ENCODE data around the gene BRINP3.

The BRINP3 gene

DNA sequence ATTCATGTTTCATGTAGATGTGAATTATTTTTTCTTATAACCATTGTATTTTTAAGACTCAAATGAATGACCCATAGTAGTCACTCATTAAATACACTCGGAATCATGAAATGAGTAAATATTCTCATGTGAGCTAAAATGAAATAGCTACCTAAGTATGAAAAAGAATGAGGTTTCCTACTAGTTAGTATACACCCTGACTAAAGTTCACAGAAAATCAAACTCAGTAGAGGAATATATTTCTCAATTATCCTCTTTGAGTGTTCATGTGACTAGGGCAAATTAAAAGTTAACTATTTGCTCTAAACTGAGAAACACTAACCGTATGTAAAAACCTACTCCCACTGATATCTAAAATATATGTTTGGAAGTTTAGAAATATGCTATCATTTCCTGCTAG is 187.8 kb downstream of the BRINP3 start:
- no CpG with 5 or more reads among the region's 2 CpGs for WGBS, 2 donors (ENCODE audit: extremely low coverage in 2 of 2, insufficient read length in 2 of 2, insufficient replicate concordance in 1 of 2)
- no peak overlapping the region for H4K91ac ChIP-seq (ENCODE audit: low read depth, low read length, poor library complexity)
- no peak overlapping the region for H4K8ac ChIP-seq (ENCODE audit: low read depth, low read length)
- no peak overlapping the region for H2BK5ac ChIP-seq (ENCODE audit: low read length)
- no peaks in the 10 kb centered on the region for H3K36me3 ChIP-seq (replicated peaks in 1 of 2; ENCODE audit: control insufficient read depth in 2 of 2, insufficient read depth in 2 of 2, low read length in 2 of 2)
- no peak overlapping the region for H3K4me2 ChIP-seq (ENCODE audit: insufficient read depth, low read length, poor library complexity, severe bottlenecking)
- no peak overlapping the region for H3K4ac ChIP-seq (ENCODE audit: low read length)
- H3K4me1 ChIP-seq (ENCODE audit: control insufficient read depth in 2 of 2, insufficient read depth in 1 of 2, low read depth in 1 of 2, low read length in 2 of 2): no peaks in the 10 kb centered on the region
- H3K18ac ChIP-seq (ENCODE audit: low read length): no peak overlapping the region
- no peak overlapping the region for H2BK12ac ChIP-seq (ENCODE audit: low read length)
- no peak overlapping the region for H3K14ac ChIP-seq (ENCODE audit: low read length)
- H2BK120ac ChIP-seq (ENCODE audit: low read depth, low read length): no peak overlapping the region
- no peak overlapping the region for H3K23ac ChIP-seq (ENCODE audit: low read depth, low read length, poor library complexity)
- no peak overlapping the region for H2AK5ac ChIP-seq (ENCODE audit: low read depth, low read length)
- H3K9ac ChIP-seq (ENCODE audit: low read depth, low read length, poor library complexity): no peak overlapping the region
- H3K79me1 ChIP-seq (ENCODE audit: low read depth, low read length): no peaks in the 10 kb centered on the region
- DNase-seq (ENCODE audit: low spot score): no peak
- H2AFZ ChIP-seq (ENCODE audit: low read length): no peak overlapping the region
- no peaks in the 10 kb centered on the region for H3K27me3 ChIP-seq (ENCODE audit: control insufficient read depth in 3 of 3, insufficient read depth in 3 of 3, low read depth in 1 of 3, low read length in 3 of 3)
- no peak overlapping the region for H3K27ac ChIP-seq (replicated peaks; ENCODE audit: low read length)
- no peaks in the 10 kb centered on the region for H3K9me3 ChIP-seq (replicated peaks in 1 of 2; ENCODE audit: control insufficient read depth in 2 of 2, insufficient read depth in 1 of 2, low read depth in 1 of 2, low read length in 2 of 2)
- H3K4me3 ChIP-seq (ENCODE audit: low read length in 2 of 2): no peak overlapping the region
- H2BK15ac ChIP-seq (ENCODE audit: low read length): no peak overlapping the region

DNA sequence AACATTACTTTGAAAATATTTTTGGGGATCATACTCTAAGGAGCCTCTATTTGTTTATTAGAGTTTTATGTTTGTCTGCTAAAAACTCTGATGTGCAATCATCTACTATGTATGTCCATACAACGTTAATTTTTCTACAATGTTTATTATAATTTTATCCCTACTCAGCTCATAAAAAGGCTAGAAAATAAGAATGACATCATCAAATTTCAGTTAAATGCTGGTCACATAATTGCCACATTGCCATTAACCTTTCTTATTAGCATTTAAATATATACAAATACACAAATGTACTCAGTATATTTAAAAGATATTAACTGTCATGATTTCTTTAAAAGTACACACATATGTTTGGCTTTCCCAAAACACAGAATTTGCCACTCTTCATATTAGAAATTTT is 191.6 kb downstream of the BRINP3 start:
- no peak overlapping the region for H3K9ac ChIP-seq (ENCODE audit: low read depth, low read length, poor library complexity)
- WGBS, 2 donors (ENCODE audit: extremely low coverage in 2 of 2, insufficient read length in 2 of 2, insufficient replicate concordance in 1 of 2): no CpG with 5 or more reads among the region's 1 CpG
- no peak overlapping the region for H2AFZ ChIP-seq (ENCODE audit: low read length)

DNA sequence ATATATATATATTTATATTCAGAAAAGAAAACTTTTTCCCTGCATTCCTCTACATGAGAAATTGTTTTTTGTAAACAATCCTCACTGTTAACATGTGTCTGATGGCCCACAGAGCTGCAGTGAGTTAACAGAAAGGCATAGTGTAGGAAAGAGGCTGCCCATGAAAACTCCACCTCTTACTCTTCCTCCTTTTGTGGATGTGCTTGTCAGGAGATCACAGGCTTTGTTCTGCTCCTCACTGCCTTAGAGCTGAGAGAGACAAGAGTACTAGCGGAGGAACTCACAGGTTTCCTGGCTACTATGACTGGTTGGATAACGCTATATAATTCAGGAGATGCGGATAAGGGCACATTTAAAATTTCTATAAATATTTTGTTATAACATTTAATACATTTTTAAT is 200.6 kb downstream of the BRINP3 start:
- Histone ChIP-seq H3K9ac (ENCODE audit: low read depth, low read length, poor library complexity) (no peak overlapping the region), H3K4me3 (ENCODE audit: low read length in 2 of 2) (no peak overlapping the region), H2BK12ac (ENCODE audit: low read length) (no peak overlapping the region), H2AFZ (ENCODE audit: low read length) (no peak overlapping the region), H3K18ac (ENCODE audit: low read length) (no peak overlapping the region), H3K14ac (ENCODE audit: low read length) (no peak overlapping the region), H3K27ac (replicated peaks; ENCODE audit: low read length) (no peak overlapping the region), H3K4ac (ENCODE audit: low read length) (no peak overlapping the region), H3K79me1 (ENCODE audit: low read depth, low read length) (no peaks in the 10 kb centered on the region), H3K9me3 (replicated peaks in 1 of 2; ENCODE audit: control insufficient read depth in 2 of 2, insufficient read depth in 1 of 2, low read depth in 1 of 2, low read length in 2 of 2) (no peaks in the 10 kb centered on the region), H2BK120ac (ENCODE audit: low read depth, low read length) (no peak overlapping the region), H4K8ac (ENCODE audit: low read depth, low read length) (no peak overlapping the region), H3K27me3 (ENCODE audit: control insufficient read depth in 3 of 3, insufficient read depth in 3 of 3, low read depth in 1 of 3, low read length in 3 of 3) (no peaks in the 10 kb centered on the region), H2BK5ac (ENCODE audit: low read length) (no peak overlapping the region), H3K4me2 (ENCODE audit: insufficient read depth, low read length, poor library complexity, severe bottlenecking) (no peak overlapping the region), H3K36me3 (replicated peaks in 1 of 2; ENCODE audit: control insufficient read depth in 2 of 2, insufficient read depth in 2 of 2, low read length in 2 of 2) (no peaks in the 10 kb centered on the region), H4K91ac (ENCODE audit: low read depth, low read length, poor library complexity) (no peak overlapping the region), H2AK5ac (ENCODE audit: low read depth, low read length) (no peak overlapping the region), H2BK15ac (ENCODE audit: low read length) (no peak overlapping the region), H3K23ac (ENCODE audit: low read depth, low read length, poor library complexity) (no peak overlapping the region), H3K4me1 (ENCODE audit: control insufficient read depth in 2 of 2, insufficient read depth in 1 of 2, low read depth in 1 of 2, low read length in 2 of 2) (no peaks in the 10 kb centered on the region)
- peak; percentile 23 for DNase-seq (ENCODE audit: low spot score)
- WGBS, 2 donors (ENCODE audit: extremely low coverage in 2 of 2, insufficient read length in 2 of 2, insufficient replicate concordance in 1 of 2): no CpG with 5 or more reads among the region's 3 CpGs

More for the DNA sequence above, 191.6 kb downstream of the BRINP3 start:
- H3K4me3 ChIP-seq (ENCODE audit: low read length in 2 of 2): no peak overlapping the region
- H2BK5ac ChIP-seq (ENCODE audit: low read length): no peak overlapping the region
- no peak overlapping the region for H2BK12ac ChIP-seq (ENCODE audit: low read length)
- H3K27me3 ChIP-seq (ENCODE audit: control insufficient read depth in 3 of 3, insufficient read depth in 3 of 3, low read depth in 1 of 3, low read length in 3 of 3): no peaks in the 10 kb centered on the region
- H3K4me1 ChIP-seq (ENCODE audit: control insufficient read depth in 2 of 2, insufficient read depth in 1 of 2, low read depth in 1 of 2, low read length in 2 of 2): no peaks in the 10 kb centered on the region
- no peak overlapping the region for H2BK120ac ChIP-seq (ENCODE audit: low read depth, low read length)
- H3K9me3 ChIP-seq (replicated peaks in 1 of 2; ENCODE audit: control insufficient read depth in 2 of 2, insufficient read depth in 1 of 2, low read depth in 1 of 2, low read length in 2 of 2): no peaks in the 10 kb centered on the region
- no peak overlapping the region for H4K91ac ChIP-seq (ENCODE audit: low read depth, low read length, poor library complexity)
- no peak overlapping the region for H3K14ac ChIP-seq (ENCODE audit: low read length)
- no peak overlapping the region for H3K4me2 ChIP-seq (ENCODE audit: insufficient read depth, low read length, poor library complexity, severe bottlenecking)
- H2BK15ac ChIP-seq (ENCODE audit: low read length): no peak overlapping the region
- no peak for DNase-seq (ENCODE audit: low spot score)
- no peak overlapping the region for H3K4ac ChIP-seq (ENCODE audit: low read length)
- no peak overlapping the region for H3K23ac ChIP-seq (ENCODE audit: low read depth, low read length, poor library complexity)
- no peak overlapping the region for H4K8ac ChIP-seq (ENCODE audit: low read depth, low read length)
- no peaks in the 10 kb centered on the region for H3K36me3 ChIP-seq (replicated peaks in 1 of 2; ENCODE audit: control insufficient read depth in 2 of 2, insufficient read depth in 2 of 2, low read length in 2 of 2)
- no peak overlapping the region for H3K18ac ChIP-seq (ENCODE audit: low read length)
- H3K79me1 ChIP-seq (ENCODE audit: low read depth, low read length): no peaks in the 10 kb centered on the region
- H3K27ac ChIP-seq (replicated peaks; ENCODE audit: low read length): no peak overlapping the region
- H2AK5ac ChIP-seq (ENCODE audit: low read depth, low read length): no peak overlapping the region

DNA sequence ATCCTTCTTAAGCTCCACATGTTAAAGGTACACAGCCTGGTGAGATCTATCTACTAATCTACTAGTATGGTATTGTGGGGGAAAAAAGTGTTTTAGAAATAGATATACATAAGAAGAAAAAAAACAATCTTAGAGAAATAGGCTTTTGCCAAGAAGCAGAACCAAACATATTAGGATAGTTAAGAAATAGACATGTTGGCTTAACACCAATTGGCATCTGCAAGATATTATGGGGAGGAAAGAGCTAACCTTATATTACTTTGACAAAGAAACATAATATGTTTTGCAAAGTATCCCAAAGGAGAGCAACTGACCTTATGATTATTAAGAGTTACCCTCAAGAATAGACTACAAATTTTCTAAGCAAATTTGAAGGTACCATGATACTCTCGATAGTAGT is 202.9 kb downstream of the BRINP3 start:
- Histone ChIP-seq H3K4me3 (ENCODE audit: low read length in 2 of 2) (no peak overlapping the region), H2BK5ac (ENCODE audit: low read length) (no peak overlapping the region), H3K14ac (ENCODE audit: low read length) (no peak overlapping the region), H3K18ac (ENCODE audit: low read length) (no peak overlapping the region), H2AK5ac (ENCODE audit: low read depth, low read length) (no peak overlapping the region), H4K8ac (ENCODE audit: low read depth, low read length) (no peak overlapping the region), H2BK120ac (ENCODE audit: low read depth, low read length) (no peak overlapping the region), H2BK12ac (ENCODE audit: low read length) (no peak overlapping the region), H2BK15ac (ENCODE audit: low read length) (no peak overlapping the region), H3K4ac (ENCODE audit: low read length) (no peak overlapping the region), H3K9me3 (replicated peaks in 1 of 2; ENCODE audit: control insufficient read depth in 2 of 2, insufficient read depth in 1 of 2, low read depth in 1 of 2, low read length in 2 of 2) (no peaks in the 10 kb centered on the region), H3K27ac (replicated peaks; ENCODE audit: low read length) (no peak overlapping the region), H3K27me3 (ENCODE audit: control insufficient read depth in 3 of 3, insufficient read depth in 3 of 3, low read depth in 1 of 3, low read length in 3 of 3) (no peaks in the 10 kb centered on the region), H3K4me1 (ENCODE audit: control insufficient read depth in 2 of 2, insufficient read depth in 1 of 2, low read depth in 1 of 2, low read length in 2 of 2) (no peaks in the 10 kb centered on the region), H3K23ac (ENCODE audit: low read depth, low read length, poor library complexity) (no peak overlapping the region), H3K36me3 (replicated peaks in 1 of 2; ENCODE audit: control insufficient read depth in 2 of 2, insufficient read depth in 2 of 2, low read length in 2 of 2) (no peaks in the 10 kb centered on the region), H4K91ac (ENCODE audit: low read depth, low read length, poor library complexity) (no peak overlapping the region), H2AFZ (ENCODE audit: low read length) (no peak overlapping the region), H3K4me2 (ENCODE audit: insufficient read depth, low read length, poor library complexity, severe bottlenecking) (no peak overlapping the region), H3K9ac (ENCODE audit: low read depth, low read length, poor library complexity) (no peak overlapping the region), H3K79me1 (ENCODE audit: low read depth, low read length) (no peaks in the 10 kb centered on the region)
- no peak for DNase-seq (ENCODE audit: low spot score)
- WGBS, 2 donors (ENCODE audit: extremely low coverage in 2 of 2, insufficient read length in 2 of 2, insufficient replicate concordance in 1 of 2): no CpG with 5 or more reads among the region's 1 CpG
